Stimulated activated CD8-positive, alpha-beta memory T cell treated with anti-CD3 and anti-CD28 coated beads, Interleukin-15, amount 100 ng/mL, for 48 hours (primary cell): ENCODE data around the gene LCE1D.

Source experiments
- DNase-seq, 2 donors: peaks; one replicate each; pipeline ENCODE4 v3.0.0-alpha.2; 2020; ENCODE audit warnings: low read depth in 2 of 2

Gene LCE1D

DNA sequence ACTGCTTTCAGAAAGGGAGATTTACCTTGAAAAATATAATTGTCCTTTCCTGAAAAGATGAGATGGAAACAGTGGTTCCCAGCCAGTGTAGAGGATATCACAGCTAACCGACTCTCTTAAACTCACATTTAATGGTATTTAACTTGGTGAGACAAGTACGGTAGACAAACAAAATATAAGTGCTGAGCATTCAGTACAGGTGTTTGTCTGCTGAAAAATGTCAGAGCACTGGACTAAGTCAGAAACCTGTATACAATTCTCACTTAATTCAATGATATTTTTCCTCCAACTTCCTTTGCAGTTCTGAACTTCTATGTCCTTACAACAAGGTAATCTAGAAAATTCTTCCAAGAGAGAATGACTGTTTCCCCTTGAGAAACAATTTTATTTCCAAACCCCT lies 15.2 kb downstream of the LCE1D start, which contains the start of gene LCE1B:
Gene LCE1B (plus strand): TSS at position 301 of the 400 bp plus-strand sequence. CDS start 476 bp downstream, outside the sequence.
- no peak for DNase-seq

- DNase-seq = no peak
Measured at GRCh38 chr1:152817309-152817708, 20.8 kb downstream of the LCE1D start.

- DNase-seq = no peak
Measured at GRCh38 chr1:152823294-152823693, 26.8 kb downstream of the LCE1D start.

DNA sequence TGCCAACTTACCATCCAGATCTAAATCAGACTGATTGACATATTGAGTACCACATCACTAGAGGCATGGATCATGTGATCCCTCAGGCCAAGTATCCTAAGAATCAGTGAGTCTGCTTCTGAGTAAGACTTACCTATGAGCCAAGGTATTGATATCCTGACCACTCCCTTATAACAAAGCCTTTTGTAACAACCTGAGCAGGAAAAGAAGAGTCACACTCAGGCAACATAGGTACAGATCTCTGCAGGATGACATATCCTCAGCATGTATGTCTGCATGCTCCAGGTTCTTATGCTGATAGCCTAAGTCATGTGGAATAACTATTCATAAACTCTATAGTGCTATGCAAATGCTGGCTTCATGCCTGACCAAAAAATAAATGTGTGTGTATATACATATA lies 28.4 kb downstream of the LCE1D start:
- DNase-seq = no peak

DNA sequence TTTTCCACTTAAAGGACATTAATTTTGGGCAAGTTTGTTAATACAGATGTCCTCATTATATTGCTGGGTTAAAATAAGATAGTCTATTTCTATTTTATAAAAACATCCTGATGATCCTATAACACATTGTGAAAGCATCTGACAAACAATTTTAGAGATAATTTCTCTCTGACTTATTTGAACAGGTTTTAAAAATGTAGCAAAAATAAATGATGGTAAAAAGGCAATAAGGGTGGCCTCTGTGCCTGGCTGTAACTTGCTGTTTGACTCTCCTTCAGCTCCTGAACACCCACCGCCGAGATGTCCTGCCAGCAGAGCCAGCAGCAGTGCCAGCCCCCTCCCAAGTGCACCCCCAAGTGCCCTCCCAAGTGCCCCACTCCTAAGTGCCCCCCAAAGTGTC lies 30.7 kb downstream of the LCE1D start, which contains the start of gene LCE1A:
Gene LCE1A (plus strand): TSS at position 301 of the 400 bp plus-strand sequence. CDS start 0 bp downstream, at position 301.
- DNase-seq = no peak

GRCh38 chr1:152836870-152837269 lies 40.3 kb downstream of the LCE1D start:
- no peak for DNase-seq

DNA sequence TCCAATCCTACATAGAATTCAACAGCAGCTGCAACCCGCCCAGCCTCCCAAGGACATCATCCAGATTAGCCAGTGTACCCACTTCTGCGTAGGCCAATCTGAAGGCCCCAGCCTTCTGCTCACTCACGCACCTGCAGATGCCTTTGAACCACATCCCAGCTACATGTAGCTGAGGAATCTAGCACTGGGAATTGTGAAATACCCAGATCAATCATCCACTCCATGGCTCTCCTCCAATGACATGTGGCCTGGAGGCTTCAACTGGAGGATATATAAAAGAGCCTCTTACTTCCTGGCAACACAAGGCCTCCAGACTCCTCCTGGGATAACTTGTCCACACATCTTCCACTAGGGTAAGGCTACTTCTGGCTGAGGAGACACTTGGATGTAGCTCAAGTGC lies 46.0 kb downstream of the LCE1D start, which contains the start of gene LCE6A:
Gene LCE6A (plus strand): TSS at position 301 of the 400 bp plus-strand sequence. CDS start 665 bp downstream, outside the sequence.
- DNase-seq = no peak
